HT1080 (cell line): ENCODE measurements around the gene SIGLECL1. TPM values are rescaled to one million over a fixed set of nuclear protein-coding genes. Genes with fewer than 3 reads are reported as not detected.

Experiments used
- DNase-seq: peaks from one replicate; pipeline ENCODE4 v3.0.0-alpha.2; 2015; ENCODE audit warnings: low read depth
- total RNA-seq: library from RNA; depleted of rRNA; stranded (reverse); fragments of >200 nt; shearing (Covaris generic); gene quantifications from 2 replicates; pipeline ENCODE4 v1.2.3, GENCODE V29; 2014

The SIGLECL1 gene
- total RNA-seq, 1 experiment from 2014 or later = not detected

DNA sequence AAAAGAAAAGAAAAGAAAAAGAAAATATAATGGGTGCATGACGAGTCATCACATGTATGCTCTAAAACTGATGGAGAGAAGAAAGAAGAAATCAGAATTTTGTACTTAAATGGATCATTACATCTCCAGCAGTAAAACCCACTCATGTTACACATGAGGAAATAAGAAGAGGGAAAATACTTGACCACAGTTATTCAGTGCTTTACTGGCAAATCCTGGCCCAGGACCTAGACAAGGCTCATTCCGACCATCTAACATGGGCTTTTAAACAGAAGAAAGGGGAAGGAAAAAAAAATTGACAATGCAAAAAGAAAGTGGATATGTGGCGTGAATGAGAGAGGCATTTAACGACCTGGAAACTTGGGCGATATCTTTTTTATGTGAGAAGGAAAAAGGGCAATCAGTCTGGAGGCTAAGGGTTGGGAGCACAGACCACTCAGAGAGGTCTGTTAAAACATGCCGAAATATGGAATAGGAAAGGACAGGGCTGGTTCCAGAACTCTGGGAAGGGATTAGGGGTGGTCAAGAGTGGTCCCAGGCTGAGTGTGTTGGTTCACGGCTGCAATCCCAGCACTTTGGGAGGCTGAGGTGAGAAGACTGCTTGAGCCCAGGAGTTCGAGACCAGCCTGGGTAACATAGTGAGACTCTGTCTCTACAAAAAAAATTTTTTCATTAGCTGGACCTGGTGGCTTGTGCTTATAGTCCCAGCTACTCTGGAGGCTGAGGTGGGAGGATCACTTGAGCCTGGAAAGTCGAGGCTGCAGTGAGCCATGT, 1.6 kb downstream of the SIGLECL1 start:
- DNase-seq = no peak

DNA sequence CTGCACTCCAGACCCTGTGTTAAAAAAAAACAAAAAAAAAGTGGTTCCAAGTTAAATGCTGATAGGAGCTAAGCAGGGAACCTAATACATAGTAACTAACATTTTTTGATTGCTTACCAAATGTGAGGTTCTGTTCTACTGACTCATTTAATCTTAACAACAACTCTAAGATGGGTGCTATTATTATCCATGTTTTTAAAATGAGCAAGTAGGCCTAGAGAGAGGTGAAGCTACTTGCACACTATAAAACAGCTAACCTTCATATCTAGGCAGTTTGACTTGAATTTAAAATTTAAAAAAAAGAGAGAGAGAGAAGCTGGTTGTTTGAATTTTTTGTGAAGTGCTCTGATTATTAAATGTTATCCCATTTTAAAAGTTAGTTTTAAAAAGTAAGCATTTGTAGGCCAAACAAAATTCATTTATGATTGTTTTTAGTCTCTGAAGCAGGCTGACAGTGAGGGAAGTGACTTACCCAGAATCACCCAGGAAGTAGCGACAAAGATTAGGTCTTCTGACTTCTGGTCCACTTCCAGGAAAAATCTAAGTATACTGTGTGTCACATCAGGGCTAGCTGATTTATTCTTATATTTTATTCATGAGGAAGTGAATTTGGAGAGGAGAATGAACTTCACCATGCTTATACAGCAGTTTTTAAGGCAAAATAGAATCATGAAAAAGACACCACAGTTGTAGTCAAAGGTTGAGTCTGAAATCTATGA, 2.4 kb downstream of the SIGLECL1 start:
- DNase-seq = no peak

DNA sequence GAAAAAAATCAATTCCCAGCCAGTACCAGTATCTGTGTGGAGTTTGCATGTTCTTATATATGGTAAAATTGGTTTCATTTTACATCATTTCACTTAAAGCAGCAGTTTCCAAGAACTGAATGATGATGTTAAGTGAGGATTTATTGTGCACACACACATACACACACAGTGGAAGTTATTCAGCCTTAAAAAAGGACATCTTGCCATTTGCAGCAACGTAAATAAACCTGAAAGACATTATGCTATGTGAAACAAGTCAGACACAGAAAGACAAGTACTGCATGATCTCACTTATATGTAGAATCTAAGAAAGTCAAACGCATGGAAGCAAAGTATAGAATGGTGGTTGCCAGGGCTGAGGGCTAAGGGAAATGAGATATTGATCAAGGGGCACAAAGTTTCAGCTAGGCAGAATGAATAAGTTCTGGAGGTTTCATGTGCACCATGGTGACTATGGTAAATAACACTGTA, 5.3 kb downstream of the SIGLECL1 start:
- DNase-seq = no peak

DNA sequence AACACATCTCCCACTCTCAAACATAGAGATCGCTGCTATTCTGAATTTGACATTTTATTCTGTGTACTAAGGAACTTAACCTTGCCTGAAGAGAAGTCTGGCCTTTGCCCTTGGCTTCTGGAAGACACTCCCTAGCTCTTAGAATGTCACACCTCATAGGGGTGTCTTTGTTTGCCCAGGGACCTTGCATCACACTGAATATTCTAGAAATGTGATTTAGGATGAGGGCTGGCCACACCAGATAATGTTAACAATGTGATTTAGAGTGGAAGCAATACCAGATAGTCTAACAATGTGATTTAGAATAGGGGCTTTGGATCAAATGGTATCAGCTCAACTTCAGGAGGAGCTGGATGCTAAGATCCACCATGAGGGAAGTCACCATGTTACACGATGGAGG, 6.6 kb downstream of the SIGLECL1 start:
- no peak for DNase-seq

DNA sequence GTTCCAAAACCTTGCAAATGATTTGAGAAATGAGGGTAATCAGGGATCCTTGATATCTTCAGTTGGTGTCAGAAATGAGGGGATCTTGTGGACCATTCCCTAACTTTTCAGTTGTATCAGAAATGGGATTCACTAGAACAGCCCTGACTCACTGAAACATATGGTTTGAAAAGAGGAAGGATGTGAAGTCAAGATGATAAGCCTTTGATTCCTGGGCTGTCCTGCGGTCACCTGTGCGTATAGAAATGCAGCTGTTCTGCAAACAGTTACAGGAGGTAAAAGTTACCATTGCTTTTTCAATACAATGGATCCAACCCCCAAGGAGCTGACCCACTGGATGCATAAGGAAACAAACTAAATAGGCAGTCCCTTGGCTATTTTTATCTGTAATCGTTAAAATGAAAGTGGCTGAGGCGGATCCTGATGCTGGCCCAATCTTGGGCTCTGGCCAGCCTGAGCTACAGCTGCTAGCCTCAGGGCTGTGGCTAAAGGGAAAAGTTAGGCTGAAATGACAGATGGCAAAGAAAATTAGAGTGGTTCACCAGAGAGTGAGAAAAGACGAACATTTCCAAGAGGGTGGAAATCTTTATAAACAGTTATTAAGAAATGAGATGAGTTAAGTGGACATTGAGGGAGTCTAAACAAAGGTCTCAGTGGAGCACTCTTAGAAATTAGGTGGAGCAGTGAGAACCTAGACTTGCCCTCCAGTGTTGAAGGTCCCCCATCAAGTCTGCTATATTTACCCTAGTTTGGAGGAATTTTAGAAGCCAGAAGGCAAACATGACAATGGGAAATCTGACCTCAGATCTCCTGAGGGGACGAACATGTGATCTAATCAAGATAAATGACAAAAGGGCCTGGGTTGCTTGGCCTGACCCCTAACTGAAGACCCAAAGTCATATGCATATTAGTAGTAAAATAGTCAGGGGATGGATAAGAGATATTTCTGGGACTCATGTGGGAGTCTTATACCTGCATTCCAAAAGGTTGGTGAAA, 7.6 kb downstream of the SIGLECL1 start:
- DNase-seq = no peak

DNA sequence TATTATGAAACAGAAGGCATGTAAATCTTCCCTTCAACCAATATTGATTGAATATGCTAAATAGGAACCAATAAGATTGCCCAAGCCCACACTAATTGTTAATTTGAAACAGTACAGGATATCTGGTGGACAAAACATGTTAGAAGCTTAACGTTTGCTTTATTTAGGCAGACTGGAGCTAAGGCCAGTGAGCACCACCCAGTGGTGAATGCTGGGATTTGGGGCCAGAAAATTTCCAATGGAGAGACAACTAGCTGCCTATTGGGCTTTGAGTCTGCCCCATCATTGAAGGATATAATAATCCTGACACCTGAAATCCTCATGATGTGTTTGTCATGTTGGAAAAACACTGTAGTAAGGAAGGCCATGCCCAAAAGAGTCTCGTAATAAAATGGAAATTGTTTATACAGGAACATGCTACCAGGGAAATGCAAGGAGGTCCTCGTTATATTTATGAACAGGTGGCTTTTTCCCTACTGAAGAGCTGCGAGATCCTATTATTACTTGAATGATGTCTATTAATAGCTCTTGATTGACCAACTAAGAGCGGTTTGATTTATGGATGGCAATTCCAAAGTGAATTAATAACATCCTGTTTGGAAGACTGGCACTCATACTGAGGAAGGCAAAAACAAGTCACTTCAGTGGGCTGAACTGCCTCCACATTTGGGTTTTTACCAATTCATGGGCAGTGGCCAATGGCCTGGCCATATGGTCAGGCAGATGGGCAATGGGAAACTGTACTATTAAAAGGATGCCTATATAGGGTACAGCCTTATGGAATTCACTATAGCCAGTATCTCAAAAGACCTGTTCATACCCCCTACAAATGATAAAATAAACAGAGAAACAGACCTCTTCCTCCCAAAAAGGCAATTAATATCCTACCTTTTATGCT, 8.7 kb downstream of the SIGLECL1 start:
- DNase-seq = peak; percentile 54

DNA sequence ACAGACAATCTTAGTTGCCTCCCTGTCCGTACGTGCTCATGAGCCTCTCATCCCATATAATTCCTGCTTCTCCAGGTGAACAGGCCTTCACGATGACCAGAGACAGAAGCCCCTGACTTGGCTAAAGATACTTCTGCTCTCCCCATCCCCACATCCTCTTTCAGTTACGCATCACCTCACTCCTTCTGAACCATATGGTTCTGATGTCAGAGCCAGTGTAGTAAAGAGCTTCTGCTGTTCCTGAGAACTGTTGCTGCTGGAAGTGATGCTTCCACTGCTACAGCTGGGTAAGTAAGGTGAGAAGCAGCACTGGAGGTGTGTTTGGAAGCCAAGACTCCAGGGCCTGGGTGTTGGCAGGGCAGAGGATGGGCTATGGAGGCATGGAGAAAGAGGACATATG, 12.9 kb downstream of the SIGLECL1 start:
- no peak for DNase-seq

DNA sequence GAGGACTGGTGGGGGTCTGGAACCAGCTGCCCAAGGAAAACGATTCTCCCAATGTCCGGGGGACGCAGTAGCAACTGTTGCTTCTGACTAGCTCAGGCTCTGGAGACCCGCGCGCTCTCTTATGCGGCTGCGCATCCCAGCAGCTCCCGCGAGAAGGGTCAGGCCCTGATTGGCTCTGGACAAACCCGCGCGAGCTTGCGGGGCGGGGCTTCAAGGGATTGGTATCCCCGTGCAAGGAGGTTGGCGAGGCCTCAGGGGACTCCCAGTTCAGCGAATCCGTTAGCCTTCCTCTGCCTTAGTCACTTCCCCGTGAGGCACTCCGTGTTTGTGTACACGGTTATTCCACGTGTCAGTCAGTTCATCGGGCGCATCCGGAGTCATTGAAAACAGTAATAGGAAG, 20.2 kb downstream of the SIGLECL1 start:
- no peak for DNase-seq

DNA sequence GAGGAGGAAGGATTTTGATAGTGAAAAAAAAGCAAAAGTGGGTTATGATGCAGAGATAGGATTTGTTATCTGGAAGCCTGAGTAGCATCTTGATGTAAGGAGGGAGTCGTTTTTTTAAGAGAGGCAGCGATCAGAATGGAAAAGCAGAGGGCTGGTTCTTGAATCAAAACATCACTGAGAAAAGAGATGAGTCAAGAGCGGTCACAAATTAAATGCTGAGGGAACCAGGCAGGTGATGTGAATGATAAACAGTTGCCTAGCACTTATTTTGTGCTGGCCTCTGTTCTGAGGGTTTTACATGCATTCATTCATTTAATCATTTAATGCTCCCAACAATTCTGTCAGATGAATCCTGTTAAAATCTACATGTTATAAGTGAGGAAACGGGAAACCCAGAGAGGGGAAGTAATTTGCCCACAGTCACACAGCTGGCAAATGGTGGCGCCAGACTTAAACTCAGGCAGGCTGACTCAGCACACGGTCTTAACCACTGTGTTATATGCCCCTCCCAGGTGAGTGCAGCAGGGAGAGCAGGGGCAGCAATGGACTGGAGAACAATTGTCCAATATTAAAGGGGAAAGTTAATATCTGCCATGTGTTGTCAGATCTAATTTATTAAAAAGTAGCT, 21.4 kb downstream of the SIGLECL1 start:
- DNase-seq = peak; percentile 25

DNA sequence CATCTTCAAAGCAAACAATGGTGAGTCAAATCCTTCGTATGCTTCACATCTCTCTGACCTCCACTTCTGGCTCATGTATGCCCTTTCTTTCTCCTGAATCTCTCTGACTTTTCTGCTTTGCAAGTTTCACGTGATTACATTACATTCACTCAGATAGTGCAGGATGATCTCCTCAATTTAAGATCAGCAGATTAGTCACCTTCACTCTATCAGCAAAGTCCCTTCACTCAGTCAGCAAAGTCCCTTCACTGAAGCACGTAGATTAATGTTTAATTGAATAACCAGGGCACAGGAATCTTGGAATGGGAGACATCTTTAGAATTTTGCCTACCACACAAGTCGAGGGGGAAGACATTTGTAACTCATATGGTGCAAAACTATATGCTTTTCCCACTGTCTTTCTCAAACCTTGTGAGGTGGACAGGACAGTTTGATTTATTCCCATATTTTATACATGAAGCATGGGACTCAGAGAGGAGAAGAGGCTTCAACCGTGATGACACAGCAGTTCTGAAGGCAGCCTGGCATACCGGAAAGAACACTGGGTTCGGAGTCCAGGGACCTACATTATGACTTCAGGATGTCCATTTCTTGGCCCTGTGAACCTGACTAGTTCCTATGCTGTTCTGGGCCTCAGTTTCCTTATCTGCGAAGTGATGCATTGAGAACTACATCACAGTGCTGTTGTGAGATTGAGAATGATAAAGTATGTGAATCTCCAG, 23.3 kb downstream of the SIGLECL1 start:
- DNase-seq = peak; percentile 20

DNA sequence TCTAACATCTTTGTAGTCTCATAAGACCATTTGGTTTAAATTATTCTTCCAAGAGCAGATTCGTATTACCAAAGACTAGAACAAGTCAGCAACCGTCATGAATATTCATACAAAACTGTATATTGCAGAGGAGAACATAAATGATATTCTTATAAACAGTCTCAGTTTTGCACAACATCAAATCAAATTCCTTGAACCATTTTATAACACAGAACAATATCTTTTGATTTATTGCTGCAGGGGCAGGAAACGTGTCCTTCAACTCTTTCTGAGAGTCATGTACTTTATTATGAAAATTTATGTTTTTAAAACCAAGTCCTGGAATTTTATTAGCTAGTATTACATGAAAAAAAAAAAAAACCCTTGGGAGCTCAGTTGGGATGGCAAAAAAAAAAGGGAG, 26.2 kb downstream of the SIGLECL1 start:
- no peak for DNase-seq

DNA sequence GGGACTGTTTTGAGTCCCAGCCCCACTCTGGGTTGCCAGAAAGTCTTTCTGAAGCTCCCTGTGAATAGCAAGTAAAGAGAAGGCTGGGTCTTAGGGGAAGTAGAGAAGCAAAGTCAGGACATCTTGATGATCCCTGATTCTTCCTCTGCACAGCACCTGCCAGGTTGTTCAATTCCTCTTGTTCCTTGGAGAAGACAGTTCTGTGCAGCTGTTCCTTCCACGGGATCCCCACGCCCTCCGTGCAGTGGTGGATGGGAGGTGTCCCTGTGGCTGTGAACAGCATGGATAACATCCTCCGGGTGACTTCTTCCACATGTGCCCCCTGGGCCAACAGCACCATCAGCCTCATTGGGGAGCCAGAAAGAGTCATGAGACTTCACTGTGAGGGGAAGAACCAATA, 31.5 kb downstream of the SIGLECL1 start:
- no peak for DNase-seq

DNA sequence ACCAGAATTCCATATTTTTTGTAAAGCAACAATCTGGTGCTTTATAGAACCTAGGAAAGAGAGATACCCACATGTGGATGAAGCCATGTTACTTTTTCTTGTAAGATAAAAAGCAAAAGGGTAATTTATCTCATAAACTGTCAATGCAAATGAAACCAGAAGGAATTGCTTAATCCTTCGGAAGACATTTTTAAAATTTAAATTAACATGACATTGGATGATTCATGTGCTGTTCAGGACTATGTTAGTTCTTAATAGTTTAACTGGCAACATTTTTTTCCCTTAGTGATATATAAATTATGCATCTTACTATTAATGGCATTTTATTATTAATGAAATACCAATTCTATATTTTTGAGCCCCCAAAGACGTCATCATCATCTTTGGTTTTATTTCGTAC, 34.8 kb downstream of the SIGLECL1 start:
- DNase-seq = no peak

DNA sequence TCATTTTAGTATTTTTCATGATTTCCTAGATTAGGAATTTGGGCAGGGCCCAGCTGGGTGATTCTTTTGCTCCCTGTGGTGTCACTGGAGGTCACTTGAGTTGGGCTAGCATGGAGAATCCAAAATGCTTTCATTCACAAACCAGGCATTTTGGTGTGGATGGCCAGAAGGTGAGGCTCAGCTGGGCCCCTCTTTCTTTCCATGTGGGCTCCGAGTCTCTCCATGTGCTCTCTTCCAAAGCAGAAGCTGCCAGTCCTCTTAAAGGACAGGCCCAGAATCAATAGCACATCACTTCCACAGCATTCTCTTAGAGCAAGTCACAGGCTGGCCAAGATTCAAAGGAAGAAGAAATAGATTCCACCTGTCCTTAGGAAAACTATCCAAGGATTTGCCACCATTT, 38.8 kb downstream of the SIGLECL1 start:
- DNase-seq = no peak

DNA sequence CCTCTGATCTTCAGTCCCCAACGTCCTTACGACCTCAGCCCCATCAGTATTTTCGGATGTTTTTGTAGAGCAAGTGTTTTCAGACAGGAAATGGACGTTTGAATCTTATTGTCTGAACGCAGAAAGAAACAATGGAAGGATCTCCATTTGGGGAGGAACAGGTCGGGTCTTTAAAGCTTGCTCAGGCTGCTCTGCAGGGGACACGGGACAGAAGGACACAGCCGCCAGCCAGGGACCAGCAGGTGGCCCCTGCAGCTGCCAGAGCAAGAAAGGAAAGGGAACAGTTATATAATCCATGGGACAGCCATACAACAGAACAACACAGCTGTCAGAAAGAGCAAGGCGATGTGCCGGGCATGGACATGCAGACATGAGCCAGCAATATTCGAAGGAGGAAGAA, 42.1 kb downstream of the SIGLECL1 start:
- no peak for DNase-seq

DNA sequence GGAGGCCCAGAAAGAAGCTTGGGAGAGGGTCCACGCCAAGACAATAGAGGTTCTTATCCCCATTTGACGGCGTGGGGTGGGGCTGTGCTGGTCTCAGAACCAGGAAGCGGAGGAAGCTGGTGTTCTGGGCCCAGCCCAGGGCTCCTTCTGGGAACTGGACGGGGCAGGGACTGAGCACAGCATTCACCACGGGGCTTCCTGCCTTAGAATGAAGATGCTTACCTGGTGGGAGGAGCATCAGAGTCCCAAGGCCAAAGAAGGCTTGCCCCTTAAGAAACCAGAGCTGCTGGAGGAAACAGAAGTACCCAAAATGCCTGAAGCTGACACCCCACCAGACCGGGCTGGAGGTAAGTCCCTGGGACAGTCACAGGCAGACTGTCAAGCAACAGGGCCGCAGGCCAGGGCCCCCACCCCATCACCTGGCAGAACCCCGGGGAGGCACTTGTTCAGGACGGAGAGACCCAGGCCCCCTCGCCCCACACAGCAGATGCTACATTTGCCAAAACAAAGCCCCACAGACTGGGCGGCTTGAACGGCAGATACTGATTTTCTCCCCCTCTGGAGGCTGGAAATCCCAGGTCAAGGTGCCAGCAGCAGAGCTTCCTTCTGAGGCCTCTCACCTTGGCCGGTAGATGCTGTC, 42.8 kb downstream of the SIGLECL1 start:
- DNase-seq = no peak

DNA sequence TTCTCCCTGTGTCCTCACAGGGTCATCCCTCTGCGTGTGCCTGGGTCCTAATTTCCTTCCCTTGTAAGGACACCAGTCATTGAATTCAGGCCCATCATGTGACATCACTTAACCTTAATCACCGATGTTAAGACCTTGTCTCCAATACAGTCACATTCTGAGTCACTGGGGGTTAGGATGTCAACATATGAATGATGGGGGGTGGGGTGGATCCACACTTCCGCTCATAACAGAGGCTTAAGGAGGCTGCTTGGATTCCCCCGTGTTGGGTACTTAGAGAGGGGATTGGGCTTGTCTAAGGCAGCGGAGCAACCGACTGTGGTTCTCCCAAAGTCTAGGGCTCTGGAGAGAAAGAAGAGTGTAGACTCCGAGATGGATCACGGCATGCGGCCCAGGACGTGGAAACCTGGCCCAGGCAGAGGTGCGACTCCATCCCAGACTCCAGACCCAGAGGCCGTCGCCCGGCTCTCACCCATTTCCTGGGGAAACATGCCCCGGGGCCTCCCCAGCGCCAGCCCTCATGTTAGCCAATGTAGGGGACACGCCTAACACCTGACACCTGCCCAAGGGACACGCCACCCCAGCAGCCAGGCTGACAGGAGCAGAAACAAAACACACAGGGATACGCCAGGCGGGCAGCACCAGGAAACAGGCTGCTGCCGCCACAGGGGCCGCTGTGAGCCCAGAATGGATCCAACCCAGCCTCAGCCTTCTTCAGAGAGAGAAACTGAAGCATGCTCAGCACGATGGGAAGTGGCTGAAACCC, 43.5 kb downstream of the SIGLECL1 start:
- DNase-seq = peak; percentile 47

DNA sequence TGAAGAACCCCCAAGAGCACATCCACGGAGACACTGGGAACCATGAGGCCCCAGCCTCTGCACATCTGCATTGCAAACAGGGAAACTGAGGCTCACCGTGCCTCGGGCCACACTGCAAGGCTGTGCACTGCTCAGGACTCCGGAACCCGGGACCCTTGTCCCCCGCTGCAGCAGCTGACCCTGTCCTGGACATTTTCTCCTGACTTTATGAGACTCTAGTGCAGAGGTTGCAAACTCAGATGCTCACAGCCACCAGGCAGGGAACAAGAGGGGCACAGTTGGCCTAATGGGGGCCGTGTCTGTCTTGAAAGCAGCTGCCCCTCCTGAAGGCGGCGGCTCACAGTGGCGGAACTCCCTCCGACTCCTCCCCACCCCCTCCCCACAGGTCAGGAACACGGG, 44.1 kb downstream of the SIGLECL1 start:
- no peak for DNase-seq
